Measurements from ENCODE around the gene ELOA2. TPM values are rescaled to one million over a fixed set of nuclear protein-coding genes. Genes with fewer than 3 reads are reported as not detected.
A peak's percentile ranks its signal among the peaks of the same experiment; 100 is the strongest.
"Not testable (repeated sequence)": the region's sequence is repeated elsewhere in the genome, so short reads cannot be mapped to it uniquely, and the experiment has no call there.

The ELOA2 gene
- total and polyA plus RNA-seq, 2 experiments from 2014 or later = not detected

DNA sequence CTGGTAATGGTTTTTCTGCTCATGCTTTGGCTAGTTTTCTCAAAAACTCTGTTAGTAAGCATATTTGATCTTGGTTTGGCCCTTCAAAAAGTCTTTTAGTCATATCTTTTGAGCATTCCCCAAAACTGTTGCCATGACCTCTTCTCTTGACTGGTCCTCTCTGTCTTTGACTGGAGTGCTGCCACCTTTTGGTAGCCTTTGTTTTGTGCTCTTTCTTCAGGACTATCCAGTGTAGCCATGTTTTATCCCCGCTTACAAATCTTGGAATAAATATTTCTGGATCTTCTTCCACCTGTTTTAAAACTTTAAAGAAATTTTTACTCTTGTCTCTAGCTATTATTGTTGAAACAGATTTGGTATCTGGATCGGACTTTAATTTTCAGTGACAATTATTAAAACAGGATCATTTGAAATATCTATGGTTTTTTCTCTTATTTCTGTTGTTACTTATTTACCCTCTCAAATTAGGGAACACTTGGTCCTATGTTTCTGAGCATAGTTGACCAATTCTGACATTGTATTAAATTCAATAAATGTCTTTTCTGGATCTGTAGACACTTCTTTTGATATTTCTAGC lies 965 bp upstream of the ELOA2 start:
- H3K4me1 ChIP-seq (ENCODE audit: insufficient read depth) = no peaks in the 10 kb centered on the region
- H3F3A ChIP-seq (ENCODE audit: insufficient read depth) = no peaks in the 10 kb centered on the region
- H3K36me3 ChIP-seq (ENCODE audit: low read depth) = no peaks in the 10 kb centered on the region
- H2AFZ ChIP-seq = no peak overlapping the region
- H3K9ac ChIP-seq = no peak overlapping the region
- no peaks in the 10 kb centered on the region for H3K9me2 ChIP-seq (ENCODE audit: insufficient read depth)
- no peaks in the 10 kb centered on the region for H3K27me3 ChIP-seq (replicated peaks; ENCODE audit: insufficient read depth)
- DNase-seq = peak; percentile 72
- H3K27ac ChIP-seq = no peak overlapping the region
- no peaks in the 10 kb centered on the region for H3K9me3 ChIP-seq (ENCODE audit: low read depth)
- in situ Hi-C loops (cut with MboI) = no loop called here
- no peak overlapping the region for H3K4me2 ChIP-seq (ENCODE audit: unreplicated experiment)
- no peak overlapping the region for H3K4me3 ChIP-seq
- TF ChIP-seq EZH2 (IDR thresholded peaks at IDR 0.05; ENCODE audit: insufficient read depth, poor library complexity, severe bottlenecking) (no peak), EZH2phosphoT487 (IDR thresholded peaks at IDR 0.05; ENCODE audit: insufficient read depth, low read depth) (no peak)
- H4K20me1 ChIP-seq (ENCODE audit: insufficient read depth) = no peaks in the 10 kb centered on the region
- 48 to 63% methylated on average over 2 of the region's 2 CpGs for WGBS, 2 experiments (ENCODE audit: low coverage in 1 of 2, low lambda C conversion rate in 2 of 2, missing lambda C conversion rate in 2 of 2)
- no peaks in the 10 kb centered on the region for H3K79me2 ChIP-seq (ENCODE audit: insufficient read depth)

DNA sequence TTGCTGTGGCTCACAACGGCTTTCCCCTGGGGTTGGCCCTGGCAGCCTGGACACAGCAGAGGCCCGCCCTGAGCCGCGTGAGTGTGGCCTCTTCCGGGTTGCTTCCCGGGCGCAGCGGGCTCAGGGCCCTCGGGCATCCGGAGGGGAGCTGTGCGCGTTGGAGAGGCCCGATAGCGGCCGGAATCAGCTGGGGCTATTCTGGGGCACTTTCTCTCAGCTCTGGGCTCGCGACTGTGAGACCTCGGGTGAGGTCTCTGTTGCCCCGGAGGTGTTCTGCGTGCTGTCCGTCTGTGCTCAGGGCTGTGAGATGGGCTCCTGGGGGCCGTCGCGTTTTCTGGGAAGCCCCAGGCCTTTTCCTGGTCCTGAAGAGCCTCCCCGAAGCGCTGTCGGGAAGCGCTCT lies 830 bp downstream of the ELOA2 start:
- H3K36me3 ChIP-seq (ENCODE audit: low read depth); H3K4me3 ChIP-seq; H3K79me2 ChIP-seq (ENCODE audit: insufficient read depth); H3K27me3 ChIP-seq (replicated peaks; ENCODE audit: insufficient read depth); H4K20me1 ChIP-seq (ENCODE audit: insufficient read depth); H3K9me2 ChIP-seq (ENCODE audit: insufficient read depth); H3K4me1 ChIP-seq (ENCODE audit: insufficient read depth); H2AFZ ChIP-seq; H3K4me2 ChIP-seq (ENCODE audit: unreplicated experiment); in situ Hi-C loops (cut with MboI); H3K9ac ChIP-seq; DNase-seq; H3F3A ChIP-seq (ENCODE audit: insufficient read depth); H3K27ac ChIP-seq; H3K9me3 ChIP-seq (ENCODE audit: low read depth): not testable (repeated sequence)
- WGBS, 2 experiments (ENCODE audit: low coverage in 1 of 2, low lambda C conversion rate in 2 of 2, missing lambda C conversion rate in 2 of 2) = 86 to 89% methylated on average over 8 to 28 of the region's 28 CpGs

DNA sequence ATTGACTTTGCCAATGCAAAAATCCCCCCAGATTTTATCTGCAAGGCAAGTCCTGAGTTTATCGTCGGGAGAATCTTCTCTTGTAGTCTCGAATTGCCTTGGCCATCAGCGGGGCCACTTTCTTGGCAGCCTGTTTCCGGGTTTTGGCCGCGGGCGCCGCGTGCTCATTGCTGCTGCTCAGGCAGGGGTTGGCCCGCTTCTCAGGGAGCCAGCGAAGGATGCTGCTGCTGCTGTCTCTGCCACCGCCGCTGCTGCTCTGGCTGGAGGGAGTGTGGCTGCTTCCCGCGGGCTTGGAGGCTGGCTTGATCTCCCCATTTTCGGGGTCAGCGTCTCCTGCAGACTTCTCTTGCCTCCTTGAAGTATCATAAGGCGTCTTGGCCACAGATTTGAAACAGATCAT lies 2.5 kb downstream of the ELOA2 start:
- WGBS, 2 experiments (ENCODE audit: low coverage in 1 of 2, low lambda C conversion rate in 2 of 2, missing lambda C conversion rate in 2 of 2) = 74 to 75% methylated on average over 19 of the region's 19 CpGs
- Histone ChIP-seq H3K27me3 (replicated peaks; ENCODE audit: insufficient read depth) (no peaks in the 10 kb centered on the region), H2AFZ (no peak overlapping the region), H3K36me3 (ENCODE audit: low read depth) (no peaks in the 10 kb centered on the region), H3K4me2 (ENCODE audit: unreplicated experiment) (no peak overlapping the region), H3K4me1 (ENCODE audit: insufficient read depth) (no peaks in the 10 kb centered on the region), H4K20me1 (ENCODE audit: insufficient read depth) (no peaks in the 10 kb centered on the region), H3K4me3 (no peak overlapping the region), H3F3A (ENCODE audit: insufficient read depth) (no peaks in the 10 kb centered on the region), H3K79me2 (ENCODE audit: insufficient read depth) (no peaks in the 10 kb centered on the region), H3K9me2 (ENCODE audit: insufficient read depth) (no peaks in the 10 kb centered on the region), H3K9ac (no peak overlapping the region), H3K9me3 (ENCODE audit: low read depth) (no peaks in the 10 kb centered on the region), H3K27ac (no peak overlapping the region)
- no peak for DNase-seq
- TF ChIP-seq EZH2 (IDR thresholded peaks at IDR 0.05; ENCODE audit: insufficient read depth, poor library complexity, severe bottlenecking) (no peak), EZH2phosphoT487 (IDR thresholded peaks at IDR 0.05; ENCODE audit: insufficient read depth, low read depth) (no peak)
- in situ Hi-C loops (cut with MboI) = no loop called here

DNA sequence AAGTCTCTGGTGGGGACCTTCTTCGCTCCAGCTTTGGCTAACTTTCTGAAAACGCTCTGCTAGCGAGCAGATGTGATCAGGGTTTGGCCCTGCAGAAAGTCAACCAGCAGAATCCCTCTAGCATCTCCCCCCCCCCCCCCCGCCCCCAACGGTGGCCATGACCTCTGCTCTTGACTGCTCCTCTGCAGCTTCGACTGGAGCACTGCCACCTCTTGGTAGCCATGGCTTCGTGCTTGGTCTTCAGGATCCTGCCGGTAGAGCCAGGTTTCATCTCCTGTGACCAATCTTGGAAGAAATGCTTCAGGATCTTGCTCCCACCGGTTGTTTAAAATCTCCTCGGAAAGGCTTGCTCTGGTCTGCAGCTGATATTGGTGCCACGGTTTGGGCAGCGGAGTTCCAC lies 4.5 kb downstream of the ELOA2 start:
- H3K27me3 ChIP-seq (replicated peaks; ENCODE audit: insufficient read depth); H3K4me1 ChIP-seq (ENCODE audit: insufficient read depth); H3K9ac ChIP-seq; H3K79me2 ChIP-seq (ENCODE audit: insufficient read depth); H3K9me3 ChIP-seq (ENCODE audit: low read depth); H3K4me2 ChIP-seq (ENCODE audit: unreplicated experiment); DNase-seq; H3K9me2 ChIP-seq (ENCODE audit: insufficient read depth); in situ Hi-C loops (cut with MboI); H2AFZ ChIP-seq; H3K36me3 ChIP-seq (ENCODE audit: low read depth); H3K27ac ChIP-seq; H4K20me1 ChIP-seq (ENCODE audit: insufficient read depth); H3K4me3 ChIP-seq; H3F3A ChIP-seq (ENCODE audit: insufficient read depth): not testable (repeated sequence)
- WGBS, 2 experiments (ENCODE audit: low coverage in 1 of 2, low lambda C conversion rate in 2 of 2, missing lambda C conversion rate in 2 of 2) = 66 to 81% methylated on average over 4 of the region's 12 CpGs

DNA sequence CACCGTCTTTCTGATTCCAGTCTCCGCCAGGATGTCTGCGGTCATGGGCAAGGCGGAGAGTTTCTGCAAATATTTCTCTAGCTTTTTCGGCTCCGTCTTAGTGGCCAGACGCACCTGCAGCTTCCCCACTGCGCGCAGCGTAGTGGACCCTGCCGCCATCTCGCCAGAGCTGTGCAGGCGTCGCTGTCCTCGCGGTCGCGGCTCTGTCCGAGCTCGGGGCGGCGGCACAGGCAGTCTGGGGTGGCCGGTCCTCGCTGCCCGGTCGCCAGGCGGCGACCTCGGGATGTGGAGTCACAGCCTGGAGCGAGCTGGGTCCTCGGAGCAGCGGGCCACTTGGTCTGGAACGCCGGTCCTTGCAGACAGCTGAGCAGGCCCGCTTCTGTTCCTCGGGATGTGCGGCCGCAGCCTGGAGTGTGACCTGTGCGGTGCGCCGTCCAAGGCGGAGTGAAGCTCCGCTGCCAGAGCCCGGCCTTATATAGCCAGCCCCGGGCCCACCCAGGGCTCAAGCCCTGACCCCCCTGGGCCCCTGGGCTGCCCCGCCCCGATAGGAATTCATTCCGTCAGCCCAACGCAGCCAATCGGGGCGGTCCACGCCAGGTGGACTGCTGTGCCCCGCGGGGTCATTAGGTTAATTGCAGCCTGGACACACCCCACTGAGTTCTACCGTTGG lies 5.6 kb downstream of the ELOA2 start:
- in situ Hi-C loops (cut with MboI); H3K4me3 ChIP-seq; H3K9me3 ChIP-seq (ENCODE audit: low read depth); H3F3A ChIP-seq (ENCODE audit: insufficient read depth); H3K9ac ChIP-seq; H4K20me1 ChIP-seq (ENCODE audit: insufficient read depth); H3K4me2 ChIP-seq (ENCODE audit: unreplicated experiment); H3K27me3 ChIP-seq (replicated peaks; ENCODE audit: insufficient read depth); H3K79me2 ChIP-seq (ENCODE audit: insufficient read depth); H2AFZ ChIP-seq; H3K4me1 ChIP-seq (ENCODE audit: insufficient read depth); H3K9me2 ChIP-seq (ENCODE audit: insufficient read depth); H3K36me3 ChIP-seq (ENCODE audit: low read depth); DNase-seq; H3K27ac ChIP-seq: not testable (repeated sequence)
- WGBS, 2 experiments (ENCODE audit: low coverage in 1 of 2, low lambda C conversion rate in 2 of 2, missing lambda C conversion rate in 2 of 2) = no CpG with 5 or more reads among the region's 55 CpGs

DNA sequence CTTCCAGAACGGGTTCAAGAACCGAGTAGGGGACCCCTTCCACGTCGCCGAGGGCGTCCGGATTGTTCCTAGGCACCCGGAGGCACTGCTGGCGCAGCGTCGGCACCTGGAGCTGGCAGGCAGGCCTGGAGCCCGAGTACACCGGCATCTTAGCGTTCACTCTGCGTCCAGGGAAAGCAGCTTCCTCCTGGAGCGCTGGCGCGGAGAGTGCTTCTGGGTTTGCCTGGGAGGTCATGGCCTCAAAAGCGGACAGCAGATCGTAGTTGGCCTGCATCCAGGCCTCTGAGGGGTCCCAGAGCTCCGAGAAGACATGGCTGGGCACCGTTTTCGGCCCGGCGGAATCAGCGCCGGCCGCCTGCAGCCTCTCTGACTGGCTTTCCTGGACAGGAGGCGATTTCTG lies 6.7 kb downstream of the ELOA2 start:
- H3K27ac ChIP-seq; H3K79me2 ChIP-seq (ENCODE audit: insufficient read depth); H3K4me2 ChIP-seq (ENCODE audit: unreplicated experiment); H3K4me3 ChIP-seq; H3K36me3 ChIP-seq (ENCODE audit: low read depth); H4K20me1 ChIP-seq (ENCODE audit: insufficient read depth); H3F3A ChIP-seq (ENCODE audit: insufficient read depth); H3K9me2 ChIP-seq (ENCODE audit: insufficient read depth); H2AFZ ChIP-seq; DNase-seq; in situ Hi-C loops (cut with MboI); H3K4me1 ChIP-seq (ENCODE audit: insufficient read depth); H3K27me3 ChIP-seq (replicated peaks; ENCODE audit: insufficient read depth); H3K9me3 ChIP-seq (ENCODE audit: low read depth); H3K9ac ChIP-seq: not testable (repeated sequence)
- WGBS, 2 experiments (ENCODE audit: low coverage in 1 of 2, low lambda C conversion rate in 2 of 2, missing lambda C conversion rate in 2 of 2) = 93 to 97% methylated on average over 5 to 6 of the region's 29 CpGs

DNA sequence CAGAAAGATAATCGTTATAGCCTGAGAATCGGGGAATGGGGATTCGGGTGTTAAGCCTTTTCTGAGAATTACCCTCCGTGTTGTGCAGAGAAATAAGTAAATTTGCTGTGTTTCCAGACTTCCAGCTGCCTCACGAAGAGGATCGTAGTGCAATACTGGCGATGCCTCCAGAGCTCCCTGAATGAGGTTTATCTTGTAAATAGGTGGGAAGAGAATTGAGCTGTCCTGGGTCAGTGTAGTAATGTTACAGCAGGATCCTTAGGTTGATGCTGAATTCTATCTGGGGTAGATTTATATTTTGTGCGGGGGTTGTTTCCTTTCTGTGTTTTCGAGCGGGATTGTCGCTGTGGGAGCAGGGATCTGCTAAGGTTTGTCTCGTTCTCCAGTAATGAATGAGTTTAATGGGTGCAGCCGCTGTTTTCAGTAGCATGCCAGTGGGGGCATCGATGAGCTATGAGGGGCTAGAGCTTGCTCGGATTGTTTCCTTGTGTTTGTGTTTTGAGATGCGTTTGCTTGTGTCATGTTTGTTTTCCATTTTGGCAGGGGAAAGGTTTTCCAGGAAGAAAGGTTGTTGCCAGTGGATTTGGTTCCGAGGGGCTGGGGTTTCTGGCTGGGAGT lies 9.8 kb downstream of the ELOA2 start:
- in situ Hi-C loops (cut with MboI); H3K9me3 ChIP-seq (ENCODE audit: low read depth); H3K36me3 ChIP-seq (ENCODE audit: low read depth); H3F3A ChIP-seq (ENCODE audit: insufficient read depth); H2AFZ ChIP-seq; H3K9me2 ChIP-seq (ENCODE audit: insufficient read depth); H3K4me2 ChIP-seq (ENCODE audit: unreplicated experiment); H3K9ac ChIP-seq; H3K4me1 ChIP-seq (ENCODE audit: insufficient read depth); H3K27ac ChIP-seq; H3K4me3 ChIP-seq; DNase-seq; H3K27me3 ChIP-seq (replicated peaks; ENCODE audit: insufficient read depth); H4K20me1 ChIP-seq (ENCODE audit: insufficient read depth); H3K79me2 ChIP-seq (ENCODE audit: insufficient read depth): not testable (repeated sequence)
- WGBS, 2 experiments (ENCODE audit: low coverage in 1 of 2, low lambda C conversion rate in 2 of 2, missing lambda C conversion rate in 2 of 2) = 65 to 68% methylated on average over 7 to 11 of the region's 17 CpGs
